ENCODE data around the gene A2ML1.

DNA sequence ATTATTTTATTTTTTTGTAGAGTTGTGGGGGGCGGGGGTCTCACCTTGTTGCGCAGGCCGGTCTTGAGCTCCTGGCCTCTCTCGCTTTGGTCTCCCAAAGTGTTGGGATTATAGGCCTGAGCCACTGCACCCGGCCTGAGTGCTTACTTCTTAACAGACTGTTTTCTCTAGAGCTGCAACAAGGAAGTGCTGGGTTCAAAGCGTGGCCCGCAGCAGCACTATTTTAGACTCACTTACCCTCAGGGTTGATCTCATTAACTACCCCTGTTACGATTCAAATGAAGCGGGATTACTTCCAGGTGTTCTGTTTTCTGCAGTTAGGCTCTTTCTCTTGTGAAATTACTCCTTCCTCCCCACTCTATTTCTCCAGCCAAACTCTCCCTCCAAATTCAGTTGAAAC lies 8.7 kb downstream of the A2ML1 start:
- TF ChIP-seq, protein P1, sequence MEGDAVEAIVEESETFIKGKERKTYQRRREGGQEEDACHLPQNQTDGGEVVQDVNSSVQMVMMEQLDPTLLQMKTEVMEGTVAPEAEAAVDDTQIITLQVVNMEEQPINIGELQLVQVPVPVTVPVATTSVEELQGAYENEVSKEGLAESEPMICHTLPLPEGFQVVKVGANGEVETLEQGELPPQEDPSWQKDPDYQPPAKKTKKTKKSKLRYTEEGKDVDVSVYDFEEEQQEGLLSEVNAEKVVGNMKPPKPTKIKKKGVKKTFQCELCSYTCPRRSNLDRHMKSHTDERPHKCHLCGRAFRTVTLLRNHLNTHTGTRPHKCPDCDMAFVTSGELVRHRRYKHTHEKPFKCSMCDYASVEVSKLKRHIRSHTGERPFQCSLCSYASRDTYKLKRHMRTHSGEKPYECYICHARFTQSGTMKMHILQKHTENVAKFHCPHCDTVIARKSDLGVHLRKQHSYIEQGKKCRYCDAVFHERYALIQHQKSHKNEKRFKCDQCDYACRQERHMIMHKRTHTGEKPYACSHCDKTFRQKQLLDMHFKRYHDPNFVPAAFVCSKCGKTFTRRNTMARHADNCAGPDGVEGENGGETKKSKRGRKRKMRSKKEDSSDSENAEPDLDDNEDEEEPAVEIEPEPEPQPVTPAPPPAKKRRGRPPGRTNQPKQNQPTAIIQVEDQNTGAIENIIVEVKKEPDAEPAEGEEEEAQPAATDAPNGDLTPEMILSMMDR (conservative IDR thresholded peaks at IDR 0.05 in 1 of 2, IDR thresholded peaks at IDR 0.05 in 1 of 2; ENCODE audit: low read depth in 1 of 2, low read length in 2 of 2) = no peak
- no peak for TF ChIP-seq EZH2 (IDR thresholded peaks at IDR 0.05; ENCODE audit: low read length, missing control alignments)

Measured in fibroblast of lung (primary cell).